GM19463 (cell line): Measurements from ENCODE around the gene PSTPIP1.
A peak's percentile ranks its signal among the peaks of the same experiment; 100 is the strongest.
"Not testable (repeated sequence)": the region's sequence is repeated elsewhere in the genome, so short reads cannot be mapped to it uniquely, and the experiment has no call there.

Experiments
- ATAC-seq: cut with Tn5 transposase; IDR thresholded peaks from one replicate; pipeline ENCODE4 v1.9.1; 2021; ENCODE audit warnings: mild to moderate bottlenecking, moderate library complexity; ENCODE audit not compliant: unreplicated experiment

Gene PSTPIP1

DNA sequence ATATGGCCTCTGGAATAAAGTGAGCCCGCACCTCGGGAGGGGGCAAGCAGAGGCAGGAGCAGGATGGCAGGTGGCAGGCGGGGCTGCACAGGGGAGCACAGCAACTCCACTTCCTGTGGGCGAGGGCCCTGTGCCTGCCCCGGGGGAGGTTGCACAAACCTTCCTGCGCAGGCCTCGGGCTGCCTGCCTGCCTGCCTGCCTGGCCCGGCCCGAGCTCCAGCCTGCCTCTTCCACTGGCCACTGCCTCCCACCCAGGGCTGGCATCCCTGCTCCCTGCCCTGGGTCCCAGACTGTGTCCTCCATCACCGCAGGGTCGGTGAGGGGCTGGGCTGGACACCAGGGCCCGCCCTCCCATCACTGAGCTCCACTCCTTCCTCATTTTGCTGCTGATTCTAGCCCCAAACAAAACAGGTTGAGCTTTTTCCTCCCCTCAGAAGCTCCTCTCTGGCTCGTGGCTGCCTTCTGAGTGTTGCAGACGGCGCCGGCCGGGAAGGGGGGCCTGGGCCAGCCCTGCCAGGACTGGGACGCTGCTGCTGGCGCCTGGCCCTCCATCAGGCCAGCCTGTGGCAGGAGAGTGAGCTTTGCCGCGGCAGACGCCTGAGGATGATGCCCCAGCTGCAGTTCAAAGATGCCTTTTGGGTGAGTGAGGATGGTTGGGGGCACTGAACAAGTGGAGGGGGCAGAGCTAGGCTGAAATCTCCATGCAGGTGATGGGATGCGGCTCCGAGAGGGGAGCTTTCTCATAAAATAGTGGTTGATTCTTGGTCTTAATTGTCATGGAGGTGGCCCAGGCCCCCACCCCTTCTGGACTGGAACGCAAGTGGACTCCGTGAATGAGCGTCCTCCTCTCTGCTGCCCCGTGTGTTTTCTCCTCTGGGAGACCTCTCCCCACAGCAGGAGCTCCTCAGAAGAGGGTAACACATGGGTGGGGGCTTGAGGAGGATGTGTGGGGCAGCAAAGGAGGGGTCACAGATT, at the start of gene PSTPIP1:
Gene PSTPIP1 (plus strand): TSS at position 156 of the 975 bp plus-strand sequence. CDS start 448 bp downstream, at position 604.
- ATAC-seq = peak; percentile 62

DNA sequence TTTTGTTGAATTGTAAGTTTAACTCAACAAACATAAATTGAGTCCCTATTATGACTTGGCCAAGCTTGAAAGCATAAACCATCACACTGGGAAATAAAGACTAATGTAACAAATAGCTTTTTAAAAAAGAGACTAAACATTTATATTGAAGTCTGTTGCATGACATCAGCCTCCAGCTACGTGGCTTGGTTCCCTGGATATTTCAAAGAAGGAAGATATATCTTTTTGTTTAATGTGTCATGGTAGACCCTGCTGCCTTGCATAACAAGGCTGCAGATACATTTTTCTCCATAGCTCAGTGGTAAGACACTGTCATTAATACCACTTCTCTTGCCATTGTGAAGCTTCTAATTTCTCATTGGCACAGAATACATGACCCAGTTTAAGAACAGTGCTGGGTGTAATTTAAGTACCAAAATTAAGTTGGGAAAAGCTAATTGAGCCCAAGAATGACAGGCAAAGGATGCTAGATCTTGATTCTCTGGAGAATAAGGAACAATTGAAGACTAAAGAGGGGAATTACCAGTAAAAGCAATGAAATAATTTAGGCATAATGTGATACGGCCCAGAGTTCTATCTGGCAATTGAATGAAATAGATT, 49.3 kb upstream of the PSTPIP1 start:
- ATAC-seq = no peak

DNA sequence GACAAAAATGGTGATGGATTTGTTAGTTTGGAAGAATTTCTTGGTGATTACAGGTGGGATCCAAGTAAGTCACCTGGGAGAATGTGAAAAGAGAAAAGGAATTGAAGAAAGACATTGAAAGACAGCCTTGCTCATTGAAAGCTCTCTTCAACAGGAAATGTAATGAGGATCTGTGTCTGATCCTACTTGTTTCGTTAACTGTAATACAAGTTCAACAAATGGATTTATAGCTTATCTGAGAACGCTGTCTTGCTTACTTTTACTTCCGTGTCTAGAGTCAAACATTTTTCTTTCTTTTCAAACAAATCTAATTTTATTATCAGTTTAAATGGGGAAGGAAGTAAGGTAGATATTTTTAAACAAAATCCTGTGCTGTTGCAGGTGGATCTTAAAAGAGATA, 47.5 kb upstream of the PSTPIP1 start:
- no peak for ATAC-seq

DNA sequence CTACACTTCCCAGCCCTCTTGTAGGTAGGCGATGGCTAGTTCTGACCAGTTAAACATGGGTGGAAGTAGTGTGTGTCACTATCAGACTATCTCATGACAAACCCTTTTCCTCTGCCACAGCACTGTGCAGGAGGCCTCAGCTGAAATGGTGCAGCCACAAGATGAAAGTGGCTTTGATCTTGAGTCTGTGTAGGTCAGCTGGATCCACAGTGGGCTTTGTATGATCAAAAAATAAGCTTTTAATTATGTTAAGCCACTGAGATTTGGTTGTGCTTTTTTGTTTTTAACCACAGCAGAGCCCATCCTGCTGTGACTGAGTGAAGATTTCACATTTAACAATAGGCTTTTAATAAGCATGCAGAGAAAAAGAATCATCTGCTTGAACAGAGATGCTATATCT, 43.7 kb upstream of the PSTPIP1 start:
- no peak for ATAC-seq

DNA sequence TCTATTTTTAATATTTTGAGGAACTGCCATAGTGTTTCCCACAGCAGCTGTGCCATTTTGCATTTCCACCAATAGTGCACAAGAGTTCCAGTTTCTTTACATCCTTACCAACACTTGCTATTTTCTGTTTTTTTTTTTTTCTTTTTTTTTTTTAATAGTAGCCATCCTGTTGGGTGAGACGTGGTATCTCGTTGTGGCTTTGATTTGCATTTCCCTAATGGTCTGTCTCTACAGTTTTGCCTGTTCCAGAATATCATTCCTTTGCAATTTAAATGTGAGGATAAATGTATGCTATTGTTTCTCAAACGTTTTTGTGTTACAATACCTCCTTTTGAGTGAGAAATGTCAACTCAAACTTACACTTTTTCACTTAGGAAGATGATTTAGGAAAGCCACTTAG, 41.0 kb upstream of the PSTPIP1 start:
- no peak for ATAC-seq

DNA sequence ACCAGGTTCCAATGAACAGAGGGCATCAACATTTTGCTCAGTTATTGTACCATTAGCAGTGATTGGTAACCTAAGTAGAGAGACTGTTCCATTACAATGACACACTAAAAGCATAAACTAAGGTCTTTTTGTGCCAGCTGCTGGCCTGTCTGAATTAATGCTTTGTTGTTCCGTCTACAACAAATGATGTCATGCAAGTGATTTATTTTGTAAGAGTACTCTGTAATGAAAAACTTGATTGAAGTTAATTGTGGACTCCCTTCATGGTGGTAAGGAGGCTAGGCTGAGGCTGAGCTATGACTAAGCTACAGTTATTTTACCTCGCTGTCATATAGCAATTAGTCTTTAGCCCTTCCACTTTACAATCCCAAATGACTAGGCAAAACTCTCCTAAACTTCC, 40.2 kb upstream of the PSTPIP1 start:
- no peak for ATAC-seq

DNA sequence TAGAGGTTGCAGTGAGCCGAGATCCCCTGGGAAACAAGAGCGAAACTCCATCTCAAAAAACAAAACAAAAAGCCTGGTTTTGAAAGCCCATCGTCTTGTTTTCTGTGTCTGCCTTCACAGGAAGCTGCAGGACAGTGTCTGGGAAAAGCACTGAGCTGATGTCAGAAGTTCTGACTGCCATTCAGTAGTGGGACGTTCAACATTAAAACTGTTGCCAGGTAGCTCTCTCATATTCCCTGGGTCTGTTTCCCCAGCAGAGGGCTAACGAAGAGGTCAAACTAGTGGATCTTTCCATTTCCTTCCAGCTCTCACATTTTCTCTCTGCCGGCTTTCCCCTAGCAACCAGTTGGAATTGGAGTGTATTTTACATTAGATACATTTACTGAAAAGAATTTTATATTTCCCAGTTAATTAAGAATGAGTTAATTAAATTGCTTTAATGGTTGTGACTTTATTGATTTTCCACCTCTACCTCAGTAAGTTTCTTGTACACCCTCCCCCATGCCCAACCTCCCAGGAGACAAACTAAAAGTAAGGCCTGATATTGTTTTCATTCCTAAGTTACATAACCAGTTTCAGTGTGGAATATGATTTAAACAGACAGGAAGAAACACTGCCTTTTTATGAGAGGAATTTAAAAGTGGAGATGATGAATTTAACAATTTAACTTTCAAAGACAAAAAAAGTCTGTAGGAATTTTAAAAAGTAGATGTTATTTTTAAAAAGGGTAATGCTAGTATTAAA, 33.5 kb upstream of the PSTPIP1 start:
- ATAC-seq = no peak

DNA sequence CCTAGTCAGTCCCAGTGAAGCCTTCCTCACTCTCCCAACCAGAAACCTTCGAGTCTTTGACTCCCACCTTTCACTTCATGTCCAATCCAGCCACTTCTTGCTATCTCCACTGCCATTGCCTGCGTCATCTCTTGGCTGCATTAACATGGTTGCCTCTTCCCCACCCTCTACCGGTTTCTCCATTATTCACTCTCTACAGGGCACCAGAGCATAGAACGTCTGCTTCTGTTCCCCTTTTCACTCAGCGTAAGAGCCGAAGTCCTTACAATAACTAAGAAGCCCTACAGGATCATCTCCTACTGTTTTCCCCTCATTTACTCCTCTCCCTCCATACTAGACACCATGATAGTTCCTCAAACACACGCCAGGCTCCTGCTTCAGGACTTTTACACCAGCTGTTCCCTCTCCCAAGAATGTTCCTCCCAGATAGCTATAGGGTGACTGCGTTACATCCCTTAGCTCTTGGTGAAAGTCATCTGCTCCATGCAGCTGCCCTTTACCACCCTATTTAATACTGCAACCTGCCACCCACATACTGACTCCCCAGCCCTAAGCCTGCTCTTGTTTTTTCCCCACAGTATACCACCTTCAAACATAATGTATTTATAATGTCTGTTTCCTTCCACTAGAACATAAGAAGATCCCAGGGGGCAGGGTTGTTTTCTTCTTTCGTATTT, 32.5 kb upstream of the PSTPIP1 start:
- no peak for ATAC-seq

DNA sequence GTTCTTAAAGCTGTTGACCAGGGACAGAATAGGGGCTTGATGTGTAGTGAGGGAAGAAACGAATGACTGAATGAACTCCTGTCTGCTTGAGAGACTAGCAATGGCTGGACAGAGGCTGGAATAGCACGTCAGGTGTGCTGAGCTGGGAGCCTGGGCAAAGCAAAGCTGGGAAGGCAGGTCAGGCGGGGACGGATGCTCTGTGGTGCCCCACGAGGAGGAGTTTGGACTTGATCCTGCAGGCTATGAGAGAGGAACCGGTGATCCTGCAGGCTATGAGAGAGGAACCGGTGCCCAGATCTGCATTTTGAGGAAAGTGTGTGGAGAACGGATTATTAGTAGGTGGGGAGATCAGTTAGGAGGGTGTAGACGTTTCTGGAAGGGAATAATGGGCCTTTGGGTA, 31.3 kb upstream of the PSTPIP1 start:
- ATAC-seq = no peak

DNA sequence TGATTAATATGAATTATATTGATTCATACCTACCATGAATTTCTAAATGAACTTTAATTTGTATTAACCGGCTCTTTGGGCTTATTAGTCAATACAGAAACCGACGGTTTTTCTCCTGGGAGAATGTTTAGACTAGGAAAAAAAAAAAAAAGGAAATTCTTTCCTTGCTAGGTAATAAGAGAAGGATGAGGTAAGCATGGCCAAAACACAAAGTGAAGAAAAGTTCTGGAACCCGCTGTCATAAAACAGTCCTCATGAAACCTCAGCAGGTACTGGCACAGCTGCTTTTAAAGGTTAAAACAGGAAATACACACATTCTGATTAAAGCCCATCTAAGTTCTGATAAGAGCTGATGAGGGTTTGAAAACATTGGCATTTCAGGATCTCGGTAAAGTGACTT, 30.8 kb upstream of the PSTPIP1 start:
- no peak for ATAC-seq

DNA sequence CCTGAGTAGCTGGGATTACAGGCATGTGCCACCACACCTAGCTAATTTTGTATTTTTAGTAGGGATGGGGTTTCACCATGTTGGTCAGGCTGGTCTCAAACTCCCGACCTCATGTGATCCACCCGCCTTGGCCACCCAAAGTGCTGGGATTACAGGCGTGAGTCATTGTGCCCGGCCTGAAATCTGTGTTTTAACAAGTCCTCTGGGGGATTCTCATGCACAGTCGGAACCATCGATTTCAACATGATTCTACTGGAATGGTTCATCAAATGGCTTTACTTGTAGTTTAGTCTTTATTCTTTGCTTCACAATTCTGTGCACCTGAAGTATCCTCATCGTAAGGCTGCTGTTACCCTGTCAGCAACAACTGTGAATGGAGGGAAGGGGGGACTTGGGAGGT, 28.9 kb upstream of the PSTPIP1 start:
- not testable (repeated sequence) for ATAC-seq

DNA sequence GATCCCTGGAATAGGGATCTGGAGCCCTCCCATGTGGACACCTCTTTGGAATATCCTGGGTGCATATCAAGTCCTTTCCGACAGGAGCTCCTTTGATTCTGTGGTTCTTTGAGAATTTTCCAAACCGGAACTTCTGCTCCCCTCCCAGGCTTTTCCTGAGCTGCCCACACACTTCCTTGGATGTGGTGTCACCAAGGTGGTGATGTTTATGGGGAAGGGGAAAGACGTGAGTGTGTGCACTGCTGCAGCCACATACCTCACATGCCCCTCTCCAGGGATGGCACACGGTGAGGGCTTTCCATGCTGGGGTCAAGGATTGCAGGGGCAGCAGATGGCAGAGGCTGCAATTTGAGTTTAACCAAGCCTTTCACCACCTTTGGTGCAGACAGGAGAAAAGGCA, 27.9 kb upstream of the PSTPIP1 start:
- no peak for ATAC-seq

DNA sequence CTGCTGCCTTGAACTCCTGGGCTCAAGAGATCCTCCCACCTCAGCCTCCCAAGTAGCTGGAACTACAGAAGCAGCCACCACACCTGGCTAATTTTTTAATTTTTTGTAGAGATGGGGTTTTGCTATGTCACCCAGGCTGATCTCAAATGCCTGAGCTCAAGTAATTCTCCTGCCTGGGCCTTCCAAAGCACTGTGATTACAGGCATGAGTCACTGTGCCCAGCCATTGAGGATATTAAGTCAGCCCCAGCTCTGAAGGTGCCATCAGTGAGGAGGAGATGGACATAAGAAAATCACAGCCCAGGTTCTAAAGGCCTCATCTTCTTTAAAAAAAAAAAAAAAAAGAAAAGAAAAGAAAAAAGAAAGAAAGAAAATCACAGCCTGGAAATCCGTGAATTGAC, 26.6 kb upstream of the PSTPIP1 start:
- no peak for ATAC-seq

DNA sequence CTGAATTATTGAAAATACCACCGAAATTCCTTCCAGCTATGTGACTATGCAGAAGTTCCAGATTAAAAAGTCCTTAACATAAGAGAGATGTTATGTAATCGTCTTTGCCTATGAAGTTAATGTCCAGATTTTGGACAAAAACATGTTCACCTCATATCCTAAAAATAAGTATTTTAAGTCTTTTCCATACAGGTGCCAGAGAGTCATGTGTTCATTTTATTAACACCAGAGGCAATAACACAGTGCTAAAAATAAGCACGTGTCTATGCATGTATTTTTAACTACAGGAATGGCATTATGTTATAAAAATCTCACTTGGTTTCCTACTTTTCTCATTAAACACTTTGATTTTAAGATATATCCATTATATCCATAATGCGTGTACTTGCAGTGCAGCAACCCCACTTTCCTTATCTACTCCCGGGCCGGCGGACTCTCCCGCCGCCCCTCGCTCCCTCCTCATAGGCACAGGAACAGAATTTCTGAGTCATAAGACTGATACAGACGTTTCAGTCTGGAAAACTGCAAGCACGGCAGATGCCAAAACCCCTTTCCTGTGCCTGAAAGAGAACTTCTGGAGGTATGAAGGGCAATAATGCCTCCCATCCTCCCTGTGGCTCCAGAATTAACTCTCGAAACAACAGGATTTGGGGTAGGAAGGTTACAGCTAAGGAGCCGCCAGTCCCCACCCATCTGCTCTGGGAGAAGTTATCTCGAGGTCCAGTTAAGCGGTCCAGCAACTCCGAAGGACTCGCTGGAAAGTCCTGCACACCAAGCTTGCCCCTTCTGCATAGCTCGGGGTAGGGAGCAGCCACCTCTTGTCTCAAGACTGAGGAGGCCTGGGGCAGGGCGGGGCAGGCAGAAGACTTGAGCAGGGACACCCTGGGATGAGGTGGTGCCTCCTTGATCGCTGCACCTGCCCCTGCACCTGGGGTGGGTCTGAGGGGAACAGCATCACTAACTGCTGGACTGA, 22.3 kb upstream of the PSTPIP1 start:
- no peak for ATAC-seq

DNA sequence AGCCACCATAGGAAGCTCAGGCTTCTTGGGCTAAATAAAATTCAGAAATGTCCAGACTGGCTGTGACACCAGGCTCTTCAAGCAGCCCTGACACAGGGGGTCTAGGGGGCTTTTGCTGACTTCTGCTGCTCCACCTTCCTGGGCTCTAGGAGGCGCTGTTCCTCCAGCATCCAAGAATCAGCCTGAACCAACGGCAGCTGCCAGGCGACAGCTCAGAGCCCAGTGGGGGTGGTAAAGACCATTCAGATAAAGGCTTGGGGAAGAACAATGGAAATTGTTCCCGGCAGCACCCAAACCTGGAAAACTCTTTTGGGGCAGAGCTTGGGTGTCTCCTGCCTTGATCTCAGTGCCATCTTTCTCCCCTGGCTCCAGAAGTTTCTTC, 21.6 kb upstream of the PSTPIP1 start:
- ATAC-seq = no peak

DNA sequence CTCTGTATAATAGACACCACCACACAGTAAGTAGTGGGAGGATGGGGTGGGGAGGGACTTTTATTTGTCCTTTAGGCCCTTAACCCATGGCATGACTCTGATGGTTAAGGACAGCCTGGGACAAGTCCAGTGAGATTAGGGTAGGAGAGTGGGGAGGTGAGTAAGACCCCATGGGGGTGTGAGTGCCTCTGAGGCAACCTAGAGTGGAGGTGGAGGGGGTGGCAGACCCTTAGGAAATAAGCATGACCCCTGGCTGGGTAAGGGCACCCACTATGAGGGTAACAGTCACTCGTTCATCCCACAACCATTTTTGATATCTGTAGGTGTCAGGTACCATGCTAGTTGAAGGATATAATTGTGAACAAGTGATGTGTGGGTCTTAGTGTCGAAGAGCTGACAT, 21.0 kb upstream of the PSTPIP1 start:
- ATAC-seq = no peak

DNA sequence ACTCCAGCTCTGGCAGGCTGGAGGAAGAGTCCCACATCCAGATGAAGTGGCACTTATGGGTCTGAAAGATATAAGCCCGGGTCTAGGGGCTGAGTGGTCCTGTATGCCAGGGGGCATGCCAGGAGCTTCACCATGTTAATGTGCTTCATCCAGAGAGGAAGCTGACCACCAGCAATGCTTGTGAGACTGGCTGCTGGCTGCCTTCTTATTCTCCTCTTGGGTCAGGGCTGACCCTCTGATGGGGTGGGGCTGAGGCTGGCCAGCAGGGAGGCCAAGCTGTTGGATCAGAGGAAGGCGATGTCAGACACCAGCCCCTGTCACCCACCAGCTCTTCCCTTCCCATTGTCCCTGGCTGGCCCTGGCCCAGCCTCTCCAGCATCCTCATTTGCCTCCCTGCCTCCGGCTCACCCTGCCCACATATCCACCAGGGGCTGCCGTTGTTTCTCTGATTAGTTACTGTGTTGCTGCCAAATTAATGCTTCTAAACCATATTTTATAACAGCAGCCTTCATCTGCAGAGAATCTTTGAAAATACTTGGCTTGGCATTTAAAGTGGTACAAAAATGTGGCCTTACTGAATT, 20.4 kb upstream of the PSTPIP1 start:
- ATAC-seq = no peak

DNA sequence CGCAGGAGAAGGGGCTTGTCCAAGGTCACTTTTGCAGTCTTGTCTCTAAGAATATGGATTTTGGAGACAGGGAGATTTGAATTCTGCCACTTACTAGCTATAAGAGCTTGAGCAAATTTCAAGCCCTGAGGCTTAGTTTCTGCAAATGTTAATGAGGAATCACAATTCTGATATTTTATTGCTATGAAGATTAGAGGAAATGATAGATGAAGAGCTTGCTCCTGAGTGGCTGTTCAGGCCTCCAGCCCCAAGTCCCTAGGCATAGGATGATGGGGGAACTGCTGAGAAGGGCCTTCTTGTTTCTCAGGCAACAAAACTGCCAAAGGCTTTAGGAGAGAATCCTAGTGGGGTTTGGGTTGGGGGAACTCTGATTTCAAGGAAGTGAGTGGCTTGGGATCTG, 18.8 kb upstream of the PSTPIP1 start:
- ATAC-seq = no peak

DNA sequence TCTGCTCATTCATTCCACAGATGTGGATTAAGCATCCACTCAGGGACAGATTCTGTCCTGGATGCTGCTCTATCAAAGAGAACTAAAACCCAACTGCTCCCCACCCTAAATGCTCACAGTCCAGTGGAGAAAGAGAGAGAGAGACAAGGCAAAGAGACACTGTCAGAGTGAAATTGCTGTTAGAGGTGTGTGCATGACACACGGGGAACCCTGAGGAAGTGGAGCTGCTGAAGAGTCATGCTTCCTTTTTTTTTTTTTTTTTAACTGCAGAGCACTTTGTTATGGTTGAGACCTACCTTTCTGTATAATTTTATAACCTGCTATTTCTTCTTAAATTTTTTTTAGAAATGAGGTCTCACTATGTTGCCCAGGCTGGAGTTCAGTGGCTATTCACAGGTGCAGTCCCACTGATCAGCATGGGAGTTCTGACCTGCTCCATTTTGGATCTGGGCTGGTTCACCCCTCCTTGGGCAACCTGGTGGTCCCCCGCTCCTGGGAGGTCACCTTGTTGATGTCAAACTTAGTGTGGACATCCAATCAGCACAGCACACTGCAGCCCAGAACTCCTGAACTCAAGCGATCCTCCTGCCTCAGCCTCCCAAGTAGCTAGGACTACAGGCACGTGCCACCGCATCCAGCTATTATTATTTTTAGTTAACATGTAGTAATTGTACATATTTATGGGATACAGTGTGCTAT, 18.2 kb upstream of the PSTPIP1 start:
- no peak for ATAC-seq
